Hepatocyte (in vitro differentiated cells): ENCODE measurements around the gene CAV1. TPM values are rescaled to one million over a fixed set of nuclear protein-coding genes. Genes with fewer than 3 reads are reported as not detected.

Experiments
- DNase-seq: peaks from one replicate; pipeline ENCODE4 v3.0.0-alpha.2; 2016; ENCODE audit warnings: low spot score
- H2AFZ ChIP-seq: fragments of 200-600 bp; sonication (generic); 2 replicates; pipeline ENCODE4 v1.6.0; 2016; ENCODE audit warnings: antibody characterized with exemption, mild to moderate bottlenecking
- H3K27ac ChIP-seq: fragments of 200-600 bp; sonication (generic); 2 replicates; pipeline ENCODE4 v1.5.1; 2016; ENCODE audit warnings: mild to moderate bottlenecking
- H3K27me3 ChIP-seq: fragments of 200-600 bp; sonication (generic); 2 replicates; pipeline ENCODE4 v1.6.1; 2016
- H3K36me3 ChIP-seq: fragments of 200-600 bp; sonication (generic); replicated peaks from 2 replicates; pipeline ENCODE4 v1.5.1; 2016; ENCODE audit warnings: low read depth; ENCODE audit not compliant: insufficient read depth
- H3K4me1 ChIP-seq: fragments of 200-600 bp; sonication (generic); 2 replicates; pipeline ENCODE4 v1.5.1; 2016; ENCODE audit warnings: mild to moderate bottlenecking, moderate library complexity; ENCODE audit not compliant: insufficient read depth
- H3K4me2 ChIP-seq: fragments of 200-600 bp; sonication (generic); 2 replicates; pipeline ENCODE4 v1.6.0; 2016
- H3K4me3 ChIP-seq: fragments of 200-600 bp; sonication (generic); 2 replicates; pipeline ENCODE4 v1.5.1; 2016; ENCODE audit warnings: mild to moderate bottlenecking
- H3K79me2 ChIP-seq: fragments of 200-600 bp; sonication (generic); 2 replicates; pipeline ENCODE4 v1.6.0; 2017; ENCODE audit warnings: mild to moderate bottlenecking
- H3K9me2 ChIP-seq: fragments of 200-600 bp; sonication (generic); replicated peaks from 2 replicates; pipeline ENCODE4 v1.6.0; 2017; ENCODE audit warnings: mild to moderate bottlenecking; ENCODE audit not compliant: insufficient read depth
- H3K9me3 ChIP-seq: fragments of 200-600 bp; sonication (generic); 2 replicates; pipeline ENCODE4 v1.5.1; 2016; ENCODE audit warnings: low read depth, mild to moderate bottlenecking
- H4K20me1 ChIP-seq: fragments of 200-600 bp; sonication (generic); 2 replicates; pipeline ENCODE4 v1.6.0; 2016; ENCODE audit warnings: mild to moderate bottlenecking; ENCODE audit not compliant: insufficient read depth, poor library complexity, severe bottlenecking
- EZH2 ChIP-seq: fragments of 200-600 bp; sonication (generic); IDR thresholded peaks from 2 replicates; pipeline ENCODE4 v1.6.1; 2016; ENCODE audit warnings: antibody characterized with exemption, mild to moderate bottlenecking, borderline replicate concordance
- EZH2phosphoT487 ChIP-seq: fragments of 200-600 bp; sonication (generic); IDR thresholded peaks from one replicate; pipeline ENCODE4 v1.6.1; 2018; ENCODE audit warnings: antibody characterized with exemption, mild to moderate bottlenecking, low read depth, moderate library complexity; ENCODE audit not compliant: unreplicated experiment, severe bottlenecking
- WGBS: methylation state at CpG from one replicate; pipeline ENCODE4 v1.1.6; 2016; ENCODE audit warnings: low lambda C conversion rate; ENCODE audit errors: missing lambda C conversion rate; 5-methylcytosine and 5-hydroxymethylcytosine counted together
- polyA plus RNA-seq: library from polyadenylated mRNA; unstranded; fragments of >200 nt; fragmentation: Nextera tagmentation; extraction: Ambion mirVana; gene quantifications from 2 replicates; pipeline ENCODE4 v1.2.1, GENCODE V29; 2016
- total RNA-seq: library from RNA; depleted of rRNA; stranded (reverse); fragments of >200 nt; gene quantifications from 2 replicates; pipeline ENCODE4 v1.2.3, GENCODE V29; 2014
- TF ChIP-seq, protein P1 (sequence below): fragments of 200-600 bp; sonication (generic); IDR thresholded peaks from 2 replicates; pipeline ENCODE4 v1.5.1; 2016; ENCODE audit warnings: antibody characterized with exemption, mild to moderate bottlenecking; ENCODE audit not compliant: poor library complexity

Gene CAV1
- total and polyA plus RNA-seq, 2 experiments from 2014 or later = 36.0 to 43.3 TPM

DNA sequence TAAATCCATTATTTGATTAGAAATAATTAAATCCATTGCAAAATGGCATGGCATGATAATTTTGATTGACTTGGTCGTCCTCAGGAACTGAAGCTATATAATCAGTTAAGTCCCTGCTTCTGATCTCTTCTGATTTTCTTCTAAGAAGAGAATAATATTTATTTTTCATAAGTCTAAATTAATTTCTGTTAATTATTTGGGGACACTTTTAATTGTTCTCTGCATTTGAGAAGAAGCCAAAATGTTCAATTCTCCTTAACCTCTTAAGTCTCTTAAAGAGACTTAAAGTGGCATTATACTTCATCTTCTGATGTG, 67.2 kb downstream of the CAV1 start:
- no peak for DNase-seq
- Histone ChIP-seq H3K4me1 (peaks cover 22% of the 10 kb centered on the region), H3K27ac (no peak overlapping the region), H3K9me3 (no peaks in the 10 kb centered on the region), H3K79me2 (no peaks in the 10 kb centered on the region), H3K36me3 (no peaks in the 10 kb centered on the region), H3K9me2 (no peaks in the 10 kb centered on the region), H3K4me2 (peak overlapping the region; percentile 14), H3K27me3 (no peaks in the 10 kb centered on the region), H4K20me1 (no peaks in the 10 kb centered on the region), H2AFZ (no peak overlapping the region), H3K4me3 (no peak overlapping the region)
- TF ChIP-seq EZH2 (no peak), EZH2phosphoT487 (no peak)
- TF ChIP-seq, protein P1, sequence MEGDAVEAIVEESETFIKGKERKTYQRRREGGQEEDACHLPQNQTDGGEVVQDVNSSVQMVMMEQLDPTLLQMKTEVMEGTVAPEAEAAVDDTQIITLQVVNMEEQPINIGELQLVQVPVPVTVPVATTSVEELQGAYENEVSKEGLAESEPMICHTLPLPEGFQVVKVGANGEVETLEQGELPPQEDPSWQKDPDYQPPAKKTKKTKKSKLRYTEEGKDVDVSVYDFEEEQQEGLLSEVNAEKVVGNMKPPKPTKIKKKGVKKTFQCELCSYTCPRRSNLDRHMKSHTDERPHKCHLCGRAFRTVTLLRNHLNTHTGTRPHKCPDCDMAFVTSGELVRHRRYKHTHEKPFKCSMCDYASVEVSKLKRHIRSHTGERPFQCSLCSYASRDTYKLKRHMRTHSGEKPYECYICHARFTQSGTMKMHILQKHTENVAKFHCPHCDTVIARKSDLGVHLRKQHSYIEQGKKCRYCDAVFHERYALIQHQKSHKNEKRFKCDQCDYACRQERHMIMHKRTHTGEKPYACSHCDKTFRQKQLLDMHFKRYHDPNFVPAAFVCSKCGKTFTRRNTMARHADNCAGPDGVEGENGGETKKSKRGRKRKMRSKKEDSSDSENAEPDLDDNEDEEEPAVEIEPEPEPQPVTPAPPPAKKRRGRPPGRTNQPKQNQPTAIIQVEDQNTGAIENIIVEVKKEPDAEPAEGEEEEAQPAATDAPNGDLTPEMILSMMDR = no peak
- 34% methylated on average over 1 of the region's 1 CpG for WGBS

DNA sequence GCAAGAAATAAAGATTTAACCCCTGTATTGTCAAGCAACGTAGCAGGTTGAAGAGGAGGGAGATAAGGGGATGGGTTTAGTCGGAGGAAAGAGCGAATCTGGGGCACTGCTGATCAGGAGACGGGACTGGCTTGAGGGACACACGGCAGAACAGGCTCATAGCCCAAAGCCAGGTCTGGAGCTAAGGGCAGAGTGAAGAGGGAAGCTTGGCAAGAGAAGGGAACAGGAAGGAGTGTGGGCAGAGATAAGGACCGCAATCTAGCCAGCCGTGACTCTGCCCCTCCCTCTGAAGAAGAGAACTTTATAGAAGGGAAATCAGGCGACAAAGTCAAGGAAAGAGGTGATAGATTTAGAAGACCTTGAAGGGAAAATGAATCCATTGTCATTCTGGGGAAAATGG, 67.6 kb downstream of the CAV1 start:
- no peak overlapping the region for H3K27ac ChIP-seq
- no peaks in the 10 kb centered on the region for H3K27me3 ChIP-seq
- no peaks in the 10 kb centered on the region for H3K9me3 ChIP-seq
- WGBS = 71% methylated on average over 8 of the region's 8 CpGs
- TF ChIP-seq, protein P1 = no peak
- no peak for TF ChIP-seq EZH2
- TF ChIP-seq EZH2phosphoT487 = no peak
- H3K9me2 ChIP-seq = no peaks in the 10 kb centered on the region
- DNase-seq = no peak
- H3K4me2 ChIP-seq = peak overlapping the region; percentile 14
- no peaks in the 10 kb centered on the region for H4K20me1 ChIP-seq
- H3K4me3 ChIP-seq = no peak overlapping the region
- H2AFZ ChIP-seq = no peak overlapping the region
- no peaks in the 10 kb centered on the region for H3K36me3 ChIP-seq
- H3K4me1 ChIP-seq = peaks cover 22% of the 10 kb centered on the region
- H3K79me2 ChIP-seq = no peaks in the 10 kb centered on the region

DNA sequence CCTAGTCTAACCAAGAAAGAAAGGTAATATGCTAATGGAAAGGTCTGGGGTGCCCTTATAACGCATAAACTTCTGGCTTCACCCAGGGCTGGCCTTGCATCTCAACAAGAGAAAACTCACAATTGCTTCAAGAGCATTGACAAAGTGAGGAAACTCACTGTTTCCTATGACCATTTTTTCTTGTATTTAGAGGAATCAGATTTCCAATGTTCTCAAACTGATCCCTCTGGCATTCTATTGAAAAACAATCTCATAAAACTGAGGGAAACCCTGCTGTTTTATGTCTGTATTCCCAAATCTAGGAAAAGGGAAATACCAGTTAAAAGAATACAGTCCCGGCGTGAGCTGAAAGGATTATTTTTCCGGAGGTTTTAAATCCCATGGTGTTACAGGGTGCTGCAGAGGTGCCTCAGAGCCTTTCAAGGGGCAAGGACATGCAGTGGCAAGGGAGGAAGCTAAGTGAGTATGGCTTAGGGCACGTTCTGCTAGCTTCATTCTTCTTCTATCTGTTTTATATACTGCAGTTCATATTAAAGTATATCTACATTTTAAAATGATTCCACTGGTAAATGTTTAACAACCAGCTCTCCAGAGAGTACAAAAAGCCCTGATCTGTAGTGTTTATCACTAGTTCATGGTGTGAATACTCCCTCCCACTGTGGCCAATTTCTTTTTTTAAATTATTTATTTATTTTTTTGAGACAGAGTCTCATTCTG, 68.7 kb downstream of the CAV1 start:
- Histone ChIP-seq H3K4me2 (peak overlapping the region; percentile 21), H3K79me2 (no peaks in the 10 kb centered on the region), H3K36me3 (no peaks in the 10 kb centered on the region), H3K9me3 (no peaks in the 10 kb centered on the region), H3K9me2 (no peaks in the 10 kb centered on the region), H3K4me1 (peaks cover 22% of the 10 kb centered on the region), H3K4me3 (no peak overlapping the region), H2AFZ (no peak overlapping the region), H3K27me3 (no peaks in the 10 kb centered on the region), H3K27ac (no peak overlapping the region), H4K20me1 (no peaks in the 10 kb centered on the region)
- DNase-seq = no peak
- TF ChIP-seq, protein P1 = no peak
- no peak for TF ChIP-seq EZH2
- no peak for TF ChIP-seq EZH2phosphoT487
- WGBS = 42% methylated on average over 5 of the region's 5 CpGs
